Panc1 (cell line): ENCODE results near the gene ALG12.

Experiments
- POLR2AphosphoS5 ChIP-seq: IDR thresholded peaks from 2 replicates; pipeline ENCODE4 v1.6.1; 2012; ENCODE audit warnings: mild to moderate bottlenecking, low read depth, low read length, moderate library complexity
- SIN3A ChIP-seq: IDR thresholded peaks from 2 replicates; pipeline ENCODE4 v1.6.1; 2012; ENCODE audit warnings: low read depth, mild to moderate bottlenecking, low read length, moderate library complexity, borderline replicate concordance; ENCODE audit not compliant: insufficient read depth
- TCF7L2 ChIP-seq: IDR thresholded peaks from 2 replicates; pipeline ENCODE4 v1.6.1; 2011; ENCODE audit warnings: mild to moderate bottlenecking, low read depth, low read length, inconsistent platforms
- TF ChIP-seq, protein P1 (sequence below): fragments of 450-650 bp; IDR thresholded peaks from 2 replicates; pipeline ENCODE4 v1.5.1; 2017; ENCODE audit warnings: mild to moderate bottlenecking
- TF ChIP-seq, protein P2 (sequence below), 2 experiments: IDR thresholded peaks; 2 replicates each; pipeline ENCODE4 v1.6.1; 2011 to 2012; ENCODE audit warnings: low read depth in 2 of 2, control low read depth in 1 of 2, low read length in 1 of 2, mild to moderate bottlenecking in 1 of 2, moderate library complexity in 1 of 2; ENCODE audit not compliant: insufficient read depth in 1 of 2

DNA sequence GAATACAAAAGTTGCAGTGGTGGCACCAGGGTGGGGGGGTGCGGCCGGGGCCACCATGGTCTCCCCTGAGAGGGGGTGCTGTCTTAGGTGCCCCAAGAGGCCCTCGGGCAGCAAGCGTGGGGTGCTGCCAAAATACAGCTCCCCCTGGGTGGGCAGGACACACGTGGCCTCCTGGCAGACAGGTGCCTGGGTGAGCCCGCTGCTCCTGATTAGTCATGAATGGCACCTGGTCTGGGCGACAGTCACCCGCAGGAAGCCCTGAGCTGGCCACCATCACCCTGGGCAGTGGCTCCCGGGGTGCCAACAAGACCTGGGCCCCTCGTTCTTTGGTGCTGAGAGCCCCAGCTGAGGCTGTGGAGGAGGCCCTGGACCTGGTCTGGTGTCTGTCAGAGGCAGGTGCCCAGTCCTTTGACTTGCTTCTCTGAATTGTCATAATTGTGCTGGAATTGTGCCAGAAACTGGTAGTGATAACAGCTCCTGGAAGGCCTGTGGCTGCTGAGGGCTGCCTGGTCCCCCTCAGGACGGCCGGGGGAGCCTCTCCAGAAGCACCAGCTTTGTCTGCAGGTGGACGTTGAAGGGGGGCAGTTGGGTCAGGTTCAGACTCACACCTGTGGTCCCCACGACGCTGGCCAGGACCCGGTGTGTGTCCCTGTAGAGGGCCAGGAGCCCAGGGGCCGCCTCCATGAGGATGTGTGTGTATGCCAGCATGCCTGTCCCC is 14.8 kb downstream of the ALG12 start:
- TF ChIP-seq, protein P1, sequence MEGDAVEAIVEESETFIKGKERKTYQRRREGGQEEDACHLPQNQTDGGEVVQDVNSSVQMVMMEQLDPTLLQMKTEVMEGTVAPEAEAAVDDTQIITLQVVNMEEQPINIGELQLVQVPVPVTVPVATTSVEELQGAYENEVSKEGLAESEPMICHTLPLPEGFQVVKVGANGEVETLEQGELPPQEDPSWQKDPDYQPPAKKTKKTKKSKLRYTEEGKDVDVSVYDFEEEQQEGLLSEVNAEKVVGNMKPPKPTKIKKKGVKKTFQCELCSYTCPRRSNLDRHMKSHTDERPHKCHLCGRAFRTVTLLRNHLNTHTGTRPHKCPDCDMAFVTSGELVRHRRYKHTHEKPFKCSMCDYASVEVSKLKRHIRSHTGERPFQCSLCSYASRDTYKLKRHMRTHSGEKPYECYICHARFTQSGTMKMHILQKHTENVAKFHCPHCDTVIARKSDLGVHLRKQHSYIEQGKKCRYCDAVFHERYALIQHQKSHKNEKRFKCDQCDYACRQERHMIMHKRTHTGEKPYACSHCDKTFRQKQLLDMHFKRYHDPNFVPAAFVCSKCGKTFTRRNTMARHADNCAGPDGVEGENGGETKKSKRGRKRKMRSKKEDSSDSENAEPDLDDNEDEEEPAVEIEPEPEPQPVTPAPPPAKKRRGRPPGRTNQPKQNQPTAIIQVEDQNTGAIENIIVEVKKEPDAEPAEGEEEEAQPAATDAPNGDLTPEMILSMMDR = no peak
- TF ChIP-seq, protein P2, sequence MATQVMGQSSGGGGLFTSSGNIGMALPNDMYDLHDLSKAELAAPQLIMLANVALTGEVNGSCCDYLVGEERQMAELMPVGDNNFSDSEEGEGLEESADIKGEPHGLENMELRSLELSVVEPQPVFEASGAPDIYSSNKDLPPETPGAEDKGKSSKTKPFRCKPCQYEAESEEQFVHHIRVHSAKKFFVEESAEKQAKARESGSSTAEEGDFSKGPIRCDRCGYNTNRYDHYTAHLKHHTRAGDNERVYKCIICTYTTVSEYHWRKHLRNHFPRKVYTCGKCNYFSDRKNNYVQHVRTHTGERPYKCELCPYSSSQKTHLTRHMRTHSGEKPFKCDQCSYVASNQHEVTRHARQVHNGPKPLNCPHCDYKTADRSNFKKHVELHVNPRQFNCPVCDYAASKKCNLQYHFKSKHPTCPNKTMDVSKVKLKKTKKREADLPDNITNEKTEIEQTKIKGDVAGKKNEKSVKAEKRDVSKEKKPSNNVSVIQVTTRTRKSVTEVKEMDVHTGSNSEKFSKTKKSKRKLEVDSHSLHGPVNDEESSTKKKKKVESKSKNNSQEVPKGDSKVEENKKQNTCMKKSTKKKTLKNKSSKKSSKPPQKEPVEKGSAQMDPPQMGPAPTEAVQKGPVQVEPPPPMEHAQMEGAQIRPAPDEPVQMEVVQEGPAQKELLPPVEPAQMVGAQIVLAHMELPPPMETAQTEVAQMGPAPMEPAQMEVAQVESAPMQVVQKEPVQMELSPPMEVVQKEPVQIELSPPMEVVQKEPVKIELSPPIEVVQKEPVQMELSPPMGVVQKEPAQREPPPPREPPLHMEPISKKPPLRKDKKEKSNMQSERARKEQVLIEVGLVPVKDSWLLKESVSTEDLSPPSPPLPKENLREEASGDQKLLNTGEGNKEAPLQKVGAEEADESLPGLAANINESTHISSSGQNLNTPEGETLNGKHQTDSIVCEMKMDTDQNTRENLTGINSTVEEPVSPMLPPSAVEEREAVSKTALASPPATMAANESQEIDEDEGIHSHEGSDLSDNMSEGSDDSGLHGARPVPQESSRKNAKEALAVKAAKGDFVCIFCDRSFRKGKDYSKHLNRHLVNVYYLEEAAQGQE (IDR thresholded peaks at IDR 0.05; ENCODE audit: insufficient read depth in 1 of 2, low read depth in 2 of 2, low read length in 1 of 2) = no peak
- no peak for TF ChIP-seq SIN3A
- TF ChIP-seq POLR2AphosphoS5 = no peak
- no peak for TF ChIP-seq TCF7L2
